Hematopoietic multipotent progenitor cell treated with erythropoietin and hydrocortisone succinate and interleukin-3 and kit ligand, for 8 days (in vitro differentiated cells): ENCODE data around the gene ARFRP1.
"Not testable (repeated sequence)": the region's sequence is repeated elsewhere in the genome, so short reads cannot be mapped to it uniquely, and the experiment has no call there.

Source experiments
- DNase-seq: peaks from one replicate; pipeline ENCODE4 v3.0.0-alpha.2; 2015

The ARFRP1 gene

GRCh38 chr20:63653041-63653973 is 54.5 kb downstream of the ARFRP1 start, which contains the start of gene STMN3:
Gene STMN3 (minus strand): TSS chr20:63653424. CDS start chr20:63653345, 79 bp downstream.
- peak; percentile 84 for DNase-seq

GRCh38 chr20:63652192-63652980 is 55.4 kb downstream of the ARFRP1 start:
- no peak for DNase-seq

GRCh38 chr20:63651942-63652191 is 55.9 kb downstream of the ARFRP1 start:
- no peak for DNase-seq

- not testable (repeated sequence) for DNase-seq
Measured at GRCh38 chr20:63650486-63650885, 57.3 kb downstream of the ARFRP1 start.

GRCh38 chr20:63648895-63649589 is 58.7 kb downstream of the ARFRP1 start:
- no peak for DNase-seq
